ENCODE results near the gene PRKCA.

DNA sequence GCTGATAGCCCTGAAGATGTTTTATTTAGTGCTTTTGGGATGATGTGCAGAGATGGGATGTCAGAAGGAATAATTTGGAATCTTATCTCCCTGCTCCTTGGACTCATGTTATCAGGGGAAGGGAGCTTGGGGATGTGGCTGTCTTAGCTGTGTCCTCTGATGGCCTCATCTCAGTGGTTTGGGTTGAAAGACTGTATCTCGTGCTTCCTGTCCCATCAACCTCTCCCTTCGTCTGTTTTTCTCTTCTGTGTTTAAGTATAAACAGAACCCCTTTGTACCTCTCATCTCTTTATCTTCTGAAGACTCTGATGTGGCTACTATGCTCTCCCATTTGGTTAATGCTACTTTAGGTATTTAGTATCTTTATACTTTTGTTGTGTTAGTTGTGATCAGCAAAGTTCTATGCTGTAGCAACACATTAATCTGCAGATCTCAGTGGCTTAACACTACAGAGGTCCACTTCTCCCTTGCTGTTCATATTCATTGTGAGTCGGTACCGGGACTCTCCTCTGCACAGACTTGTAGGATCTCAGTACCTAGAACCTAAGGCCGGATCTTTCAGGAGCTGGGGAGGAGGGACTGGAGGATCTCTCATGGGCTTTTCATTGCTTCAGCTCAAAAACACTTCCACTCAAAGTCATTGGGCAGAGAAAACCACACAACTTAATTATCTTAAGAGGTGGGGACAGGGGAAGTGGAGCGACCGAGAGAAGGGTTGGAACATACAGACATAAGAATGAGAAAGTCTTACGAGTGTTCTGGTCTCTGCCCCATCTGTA lies 28.8 kb downstream of the PRKCA start:
- no peak for TF ChIP-seq GATA2 (IDR thresholded peaks at IDR 0.05; ENCODE audit: low read depth, low read length)
- TF ChIP-seq GATA3 (IDR thresholded peaks at IDR 0.05; ENCODE audit: low read depth, low read length) = no peak

All from SH-SY5Y (cell line).